Activated naive CD8-positive, alpha-beta T cell treated with anti-CD3 and anti-CD28 coated beads for 36 hours (primary cell): ENCODE results near the gene ALAD. TPM values are rescaled to one million over a fixed set of nuclear protein-coding genes. Genes with fewer than 3 reads are reported as not detected.
"Not testable (repeated sequence)": the region's sequence is repeated elsewhere in the genome, so short reads cannot be mapped to it uniquely, and the experiment has no call there.

Experiments
- DNase-seq: peaks from one replicate; pipeline ENCODE4 v3.0.0; 2021
- H3K27ac Mint-ChIP-seq: one replicate; pipeline ENCODE4 v1.8.0; 2022; ENCODE audit warnings: mild to moderate bottlenecking, moderate library complexity, mixed read lengths
- H3K27me3 Mint-ChIP-seq: one replicate; pipeline ENCODE4 v1.8.0; 2022; ENCODE audit warnings: mild to moderate bottlenecking, mixed read lengths
- H3K36me3 Mint-ChIP-seq: one replicate; pipeline ENCODE4 v1.8.0; 2021; ENCODE audit warnings: mild to moderate bottlenecking, mixed read lengths
- H3K4me1 Mint-ChIP-seq: one replicate; pipeline ENCODE4 v1.8.0; 2021; ENCODE audit warnings: mixed read lengths
- H3K4me3 Mint-ChIP-seq: one replicate; pipeline ENCODE4 v1.8.0; 2022; ENCODE audit warnings: mild to moderate bottlenecking, moderate library complexity, mixed read lengths
- H3K9me3 Mint-ChIP-seq: one replicate; pipeline ENCODE4 v1.8.0; 2022; ENCODE audit warnings: mixed read lengths
- total RNA-seq, 2 experiments: library from RNA; stranded (reverse); gene quantifications; one replicate each; pipeline ENCODE4 v1.2.3, GENCODE V29; 2021

Gene ALAD
- total RNA-seq, 2 experiments from 2014 or later = 12.9 to 14.9 TPM

DNA sequence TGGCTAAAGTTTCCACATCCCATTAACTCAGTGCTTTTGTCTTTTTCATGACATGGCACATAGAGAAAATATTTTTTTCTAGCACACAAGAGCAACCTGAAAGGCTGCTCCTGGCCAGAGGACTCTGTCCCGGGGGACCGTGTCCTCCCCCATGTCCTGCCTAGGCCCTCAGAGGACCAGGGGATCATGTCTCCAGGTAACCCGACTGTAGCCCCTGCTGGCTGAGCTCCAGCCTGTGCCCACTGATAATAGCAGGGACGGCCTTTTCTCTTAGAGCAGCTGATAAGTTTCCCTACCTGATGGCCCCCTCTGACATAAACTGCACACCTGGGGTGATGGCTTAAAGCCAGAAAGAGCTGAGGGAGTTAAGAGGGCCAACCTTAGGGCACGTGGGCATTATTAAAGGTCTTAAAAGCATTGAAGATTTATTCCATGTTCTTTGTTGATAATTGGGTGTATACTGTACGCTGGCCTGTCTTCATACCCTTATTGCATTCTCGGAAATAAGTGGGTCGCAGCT, 30.2 kb downstream of the ALAD start:
- H3K36me3 Mint-ChIP-seq = peaks cover 8% of the 10 kb centered on the region
- H3K27me3 Mint-ChIP-seq = no peaks in the 10 kb centered on the region
- peaks cover 12% of the 10 kb centered on the region for H3K4me1 Mint-ChIP-seq
- no peak overlapping the region for H3K27ac Mint-ChIP-seq
- no peak overlapping the region for H3K4me3 Mint-ChIP-seq
- no peaks in the 10 kb centered on the region for H3K9me3 Mint-ChIP-seq
- no peak for DNase-seq

DNA sequence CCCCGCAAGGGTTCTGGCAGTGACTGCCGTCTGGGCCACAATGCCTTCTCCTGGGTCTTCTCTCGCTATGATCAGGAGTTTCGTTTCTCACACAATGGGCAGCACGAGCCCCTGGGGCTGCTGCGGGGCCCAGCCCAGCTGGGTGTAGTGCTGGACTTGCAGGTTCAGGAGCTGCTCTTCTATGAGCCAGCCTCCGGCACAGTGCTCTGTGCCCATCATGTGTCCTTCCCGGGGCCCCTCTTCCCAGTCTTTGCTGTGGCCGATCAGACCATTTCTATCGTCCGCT, 31.3 kb downstream of the ALAD start:
- no peaks in the 10 kb centered on the region for H3K27me3 Mint-ChIP-seq
- H3K4me3 Mint-ChIP-seq = no peak overlapping the region
- DNase-seq = no peak
- H3K27ac Mint-ChIP-seq = no peak overlapping the region
- peaks cover 2% of the 10 kb centered on the region for H3K4me1 Mint-ChIP-seq
- H3K9me3 Mint-ChIP-seq = no peaks in the 10 kb centered on the region
- H3K36me3 Mint-ChIP-seq = peaks cover under 1% of the 10 kb centered on the region

DNA sequence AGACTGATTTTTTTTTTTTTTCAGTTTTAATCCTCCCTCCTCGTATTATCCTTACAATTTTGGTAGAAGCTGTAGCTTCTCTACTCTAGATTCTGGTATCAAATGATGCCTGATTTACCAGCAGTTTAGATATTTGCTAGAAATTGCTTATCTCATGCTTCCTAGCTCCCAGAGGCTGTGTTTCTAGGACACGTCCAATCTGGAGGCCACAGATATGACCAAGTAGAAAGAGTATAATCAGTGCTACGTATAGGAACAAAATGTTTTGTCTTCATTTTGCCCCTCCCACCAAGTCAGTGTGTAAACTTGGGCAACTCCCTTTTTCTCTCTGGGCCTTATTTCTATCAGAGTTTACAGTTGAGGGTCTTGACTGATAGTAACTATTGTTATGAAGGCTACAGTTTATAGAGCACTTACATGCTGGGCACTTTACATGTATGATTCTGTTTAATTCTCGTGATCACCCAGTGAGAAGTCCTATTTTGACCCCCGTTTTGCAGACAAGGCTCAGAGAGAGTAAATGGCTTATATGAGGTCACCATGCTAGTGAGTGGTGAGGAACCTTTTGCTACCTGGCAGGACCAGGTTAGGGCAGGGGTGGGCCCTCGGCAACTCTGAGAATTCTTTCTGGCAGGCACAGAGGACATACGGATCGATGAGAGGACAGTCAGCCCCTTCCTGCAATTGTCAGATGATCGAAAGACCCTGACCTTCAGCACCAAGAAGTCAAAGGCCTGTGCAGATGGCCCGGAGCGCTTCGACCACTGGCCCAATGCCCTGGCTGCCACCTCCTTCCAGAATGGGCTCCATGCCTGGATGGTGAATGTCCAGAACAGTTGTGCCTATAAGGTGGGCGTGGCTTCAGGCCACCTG, 31.9 kb downstream of the ALAD start:
- Mint-ChIP-seq H3K36me3 (no peaks in the 10 kb centered on the region), H3K4me3 (no peak overlapping the region), H3K4me1 (no peaks in the 10 kb centered on the region), H3K9me3 (no peaks in the 10 kb centered on the region), H3K27ac (no peak overlapping the region), H3K27me3 (no peaks in the 10 kb centered on the region)
- DNase-seq = no peak

DNA sequence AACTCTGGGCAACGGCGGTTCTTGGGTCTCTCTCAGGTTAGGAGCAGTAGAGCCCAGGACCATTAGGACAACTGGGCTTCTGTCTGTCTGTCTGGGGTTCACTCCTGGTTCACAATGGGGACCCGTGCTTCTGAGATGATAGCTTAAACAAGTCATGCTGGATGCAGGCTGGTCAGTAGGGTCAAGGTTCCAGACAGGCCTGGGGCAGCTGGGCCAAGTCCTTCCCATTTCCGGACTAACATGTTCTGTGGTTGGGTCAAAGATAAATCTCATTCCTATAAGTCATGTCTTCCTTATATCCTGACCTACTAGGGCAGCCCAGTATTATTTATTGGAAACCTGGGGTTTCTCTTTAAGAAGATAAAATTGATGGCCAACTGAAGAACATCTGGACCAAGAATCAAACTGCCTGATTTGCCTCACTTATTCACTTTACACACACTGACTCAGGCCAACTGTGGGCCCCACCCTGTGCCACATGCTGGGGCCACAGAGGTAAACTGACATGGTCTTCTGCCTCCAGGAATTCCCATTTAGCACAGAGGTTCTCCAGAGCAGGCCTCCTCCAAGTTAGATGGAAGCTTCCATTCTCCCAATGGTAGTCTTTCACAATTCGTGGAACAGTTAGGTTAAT, 32.6 kb downstream of the ALAD start:
- Mint-ChIP-seq H3K27me3 (no peaks in the 10 kb centered on the region), H3K4me1 (no peaks in the 10 kb centered on the region), H3K9me3 (no peaks in the 10 kb centered on the region), H3K36me3 (no peaks in the 10 kb centered on the region), H3K4me3 (no peak overlapping the region), H3K27ac (no peak overlapping the region)
- DNase-seq = no peak

DNA sequence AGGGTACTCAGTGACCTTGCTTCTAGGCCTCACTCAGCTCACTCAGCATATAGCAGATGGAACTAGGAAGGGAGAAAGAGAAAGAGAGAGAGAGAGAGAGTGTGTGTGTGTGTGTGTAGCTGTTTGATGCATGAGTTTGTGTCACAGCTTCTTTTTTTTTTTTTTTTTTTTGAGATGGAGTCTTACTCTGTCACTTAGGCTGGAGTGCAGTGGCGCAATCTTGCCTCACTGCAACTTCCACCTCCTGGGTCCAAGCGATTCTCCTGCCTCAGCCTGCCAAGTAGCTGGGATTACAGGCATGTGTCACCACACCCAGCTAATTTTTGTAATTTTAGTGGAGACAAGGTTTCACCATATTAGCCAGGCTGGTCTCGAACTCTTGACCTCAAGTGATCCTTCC, 35.4 kb downstream of the ALAD start:
- not testable (repeated sequence) for DNase-seq, H3K27ac Mint-ChIP-seq, H3K4me1 Mint-ChIP-seq, H3K9me3 Mint-ChIP-seq, H3K36me3 Mint-ChIP-seq, H3K4me3 Mint-ChIP-seq, H3K27me3 Mint-ChIP-seq

DNA sequence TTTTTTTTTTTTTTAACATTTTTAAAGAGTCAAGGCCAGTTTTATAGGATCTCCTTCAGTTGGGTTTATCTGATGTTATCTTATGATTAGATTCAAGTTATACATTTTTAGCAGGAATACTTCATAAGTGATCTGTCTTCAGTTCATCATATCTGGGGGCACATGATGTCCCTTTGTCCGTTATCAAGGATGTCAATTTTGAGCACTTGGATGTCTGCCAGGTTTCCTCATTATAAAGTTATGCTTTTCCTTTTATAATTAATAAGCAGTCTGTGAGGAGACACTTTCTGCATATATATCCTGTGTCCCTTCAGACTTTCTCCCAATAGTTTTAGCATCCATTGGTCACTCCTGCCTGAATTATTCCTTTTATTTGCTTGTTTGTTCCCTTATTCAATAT, 36.1 kb downstream of the ALAD start:
- no peak overlapping the region for H3K4me3 Mint-ChIP-seq
- no peak for DNase-seq
- no peaks in the 10 kb centered on the region for H3K27me3 Mint-ChIP-seq
- no peaks in the 10 kb centered on the region for H3K9me3 Mint-ChIP-seq
- peaks cover 7% of the 10 kb centered on the region for H3K4me1 Mint-ChIP-seq
- H3K27ac Mint-ChIP-seq = no peak overlapping the region
- H3K36me3 Mint-ChIP-seq = no peaks in the 10 kb centered on the region

GRCh38 chr9:113363336-113363735, 37.7 kb downstream of the ALAD start:
- no peak overlapping the region for H3K27ac Mint-ChIP-seq
- no peak for DNase-seq
- no peak overlapping the region for H3K4me3 Mint-ChIP-seq
- no peaks in the 10 kb centered on the region for H3K9me3 Mint-ChIP-seq
- no peaks in the 10 kb centered on the region for H3K27me3 Mint-ChIP-seq
- H3K4me1 Mint-ChIP-seq = peaks cover 7% of the 10 kb centered on the region
- peaks cover 2% of the 10 kb centered on the region for H3K36me3 Mint-ChIP-seq

DNA sequence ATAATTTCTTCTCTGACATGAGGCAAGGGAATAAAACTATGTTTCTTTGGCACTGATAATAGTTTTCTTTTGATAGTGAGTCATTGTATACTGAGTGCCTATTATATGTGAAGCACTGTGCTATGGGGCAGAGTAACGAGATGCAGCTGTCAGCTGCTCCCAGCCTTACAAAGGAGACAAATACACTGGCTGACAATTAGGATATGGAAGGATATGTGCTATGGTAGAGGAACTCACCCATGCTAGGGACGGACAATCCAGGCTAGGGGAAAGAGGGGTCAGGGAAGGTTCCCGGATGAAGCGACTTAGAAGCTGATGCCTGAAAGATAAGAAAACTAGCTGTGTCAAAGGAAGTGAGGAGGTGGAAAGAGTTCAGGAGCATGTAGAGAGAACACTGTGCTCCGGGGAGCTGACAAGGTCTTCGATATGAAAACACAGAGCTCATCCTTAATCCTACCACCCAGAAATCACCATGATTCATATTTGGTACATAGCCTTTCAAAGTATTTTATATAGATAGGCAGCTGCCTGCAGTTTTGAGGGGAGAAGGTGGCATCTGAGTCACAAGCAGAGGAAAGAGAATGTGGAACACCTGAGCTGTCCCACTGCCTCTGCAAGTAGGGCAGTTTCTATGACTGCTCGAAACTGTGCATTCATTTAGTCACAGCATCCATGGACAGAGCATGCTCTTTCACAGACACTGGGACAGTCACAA, 39.6 kb downstream of the ALAD start:
- H3K27ac Mint-ChIP-seq = no peak overlapping the region
- peaks cover 7% of the 10 kb centered on the region for H3K4me1 Mint-ChIP-seq
- no peak overlapping the region for H3K4me3 Mint-ChIP-seq
- DNase-seq = no peak
- no peaks in the 10 kb centered on the region for H3K27me3 Mint-ChIP-seq
- peaks cover 2% of the 10 kb centered on the region for H3K36me3 Mint-ChIP-seq
- H3K9me3 Mint-ChIP-seq = no peaks in the 10 kb centered on the region

GRCh38 chr9:113360242-113360842, 40.7 kb downstream of the ALAD start:
- Mint-ChIP-seq H3K9me3 (no peaks in the 10 kb centered on the region), H3K4me1 (peaks cover 7% of the 10 kb centered on the region), H3K27me3 (no peaks in the 10 kb centered on the region), H3K27ac (no peak overlapping the region), H3K36me3 (peaks cover 2% of the 10 kb centered on the region), H3K4me3 (no peak overlapping the region)
- DNase-seq = no peak

DNA sequence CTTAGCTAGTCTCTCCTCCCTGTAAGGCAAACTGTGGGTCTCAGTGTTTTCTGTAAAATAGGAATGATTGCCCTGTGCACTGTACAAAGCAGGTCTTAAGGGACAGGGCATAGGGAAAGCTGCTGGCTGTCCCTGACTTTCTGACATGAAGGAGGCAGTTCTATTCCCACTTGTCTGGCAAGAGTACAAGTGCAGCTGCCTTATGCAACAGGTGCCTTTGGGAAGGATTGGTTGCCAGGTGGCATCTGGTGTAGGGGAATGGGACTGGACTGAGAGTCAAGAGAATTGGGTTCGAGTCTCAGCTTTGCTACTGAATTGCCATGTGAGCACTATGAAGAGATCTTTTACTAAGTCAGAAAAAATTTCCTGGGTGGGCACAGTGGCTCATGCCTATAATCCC, 41.7 kb downstream of the ALAD start:
- no peak overlapping the region for H3K4me3 Mint-ChIP-seq
- no peaks in the 10 kb centered on the region for H3K27me3 Mint-ChIP-seq
- H3K36me3 Mint-ChIP-seq = peaks cover 2% of the 10 kb centered on the region
- H3K4me1 Mint-ChIP-seq = peaks cover 7% of the 10 kb centered on the region
- H3K9me3 Mint-ChIP-seq = no peaks in the 10 kb centered on the region
- H3K27ac Mint-ChIP-seq = no peak overlapping the region
- DNase-seq = no peak

GRCh38 chr9:113356686-113357292, 44.3 kb downstream of the ALAD start:
- no peak for DNase-seq
- H3K36me3 Mint-ChIP-seq = peaks cover 6% of the 10 kb centered on the region
- H3K27ac Mint-ChIP-seq = no peak overlapping the region
- peaks cover 16% of the 10 kb centered on the region for H3K4me1 Mint-ChIP-seq
- no peaks in the 10 kb centered on the region for H3K9me3 Mint-ChIP-seq
- no peak overlapping the region for H3K4me3 Mint-ChIP-seq
- peaks cover 4% of the 10 kb centered on the region for H3K27me3 Mint-ChIP-seq

DNA sequence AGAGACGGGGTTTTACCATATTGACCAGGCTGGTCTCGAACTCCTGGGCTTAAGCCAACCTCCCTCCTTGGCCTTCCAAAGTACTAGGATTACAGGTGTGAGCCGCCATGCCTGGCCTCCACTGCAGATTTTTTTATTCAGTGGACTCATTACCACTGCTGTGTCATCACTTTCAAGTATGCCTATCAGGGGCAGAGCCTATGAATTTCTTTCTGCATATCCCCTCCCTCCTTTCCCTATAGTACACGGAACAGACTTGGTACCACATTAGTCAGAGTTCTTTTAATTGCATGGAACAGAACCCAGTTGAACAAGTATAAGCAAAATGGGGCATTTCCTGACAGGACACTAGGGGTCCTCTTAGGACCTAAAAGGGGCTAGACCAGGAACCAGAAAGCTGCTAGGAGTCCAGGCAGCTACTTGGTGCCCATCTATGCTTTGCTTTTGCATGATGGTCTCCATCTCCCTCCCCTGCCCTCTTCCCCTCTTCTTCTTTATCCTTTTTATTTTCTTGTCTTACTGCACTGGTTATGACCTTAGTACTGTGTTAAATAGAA, 46.0 kb downstream of the ALAD start:
- peaks cover 4% of the 10 kb centered on the region for H3K27me3 Mint-ChIP-seq
- no peak for DNase-seq
- no peak overlapping the region for H3K27ac Mint-ChIP-seq
- peaks cover 26% of the 10 kb centered on the region for H3K4me1 Mint-ChIP-seq
- H3K9me3 Mint-ChIP-seq = no peaks in the 10 kb centered on the region
- no peak overlapping the region for H3K4me3 Mint-ChIP-seq
- H3K36me3 Mint-ChIP-seq = peaks cover 6% of the 10 kb centered on the region

GRCh38 chr9:113352411-113352810, 48.7 kb downstream of the ALAD start:
- DNase-seq = no peak
- Mint-ChIP-seq H3K36me3 (peaks cover 4% of the 10 kb centered on the region), H3K9me3 (no peaks in the 10 kb centered on the region), H3K27me3 (peaks cover 7% of the 10 kb centered on the region), H3K27ac (no peak overlapping the region), H3K4me1 (peaks cover 38% of the 10 kb centered on the region), H3K4me3 (no peak overlapping the region)

- Mint-ChIP-seq H3K27ac (peak overlapping the region; percentile 49), H3K4me1 (peaks cover 42% of the 10 kb centered on the region), H3K27me3 (peaks cover 7% of the 10 kb centered on the region), H3K4me3 (no peak overlapping the region), H3K36me3 (peaks cover 4% of the 10 kb centered on the region), H3K9me3 (no peaks in the 10 kb centered on the region)
- DNase-seq = no peak
Measured at GRCh38 chr9:113352006-113352405, 49.1 kb downstream of the ALAD start.
